Adrenal gland (tissue), 5 donors: ENCODE measurements around the gene MKX.

Experiments
- CTCF ChIP-seq, 6 experiments: fragments of 450-650 bp in 4 of 6; fragments of 200-600 bp in 2 of 6; sonication (generic) in 1 of 6; IDR thresholded peaks; 1 replicate in 5 of 6; 2 replicates in 1 of 6; pipeline versions ENCODE4 v1.5.1 to v1.8.0; 2016 to 2021; ENCODE audit warnings: antibody characterized with exemption in 6 of 6, mild to moderate bottlenecking in 2 of 6, moderate library complexity in 1 of 6
- POLR2A ChIP-seq, 2 donors: fragments of 450-650 bp; IDR thresholded peaks; one replicate each; pipeline ENCODE4 v1.6.1; 2017; ENCODE audit warnings: antibody characterized with exemption in 2 of 2, mild to moderate bottlenecking in 2 of 2, moderate library complexity in 1 of 2
- donor health status: DM: no; HTN: no; CAD: no.

DNA sequence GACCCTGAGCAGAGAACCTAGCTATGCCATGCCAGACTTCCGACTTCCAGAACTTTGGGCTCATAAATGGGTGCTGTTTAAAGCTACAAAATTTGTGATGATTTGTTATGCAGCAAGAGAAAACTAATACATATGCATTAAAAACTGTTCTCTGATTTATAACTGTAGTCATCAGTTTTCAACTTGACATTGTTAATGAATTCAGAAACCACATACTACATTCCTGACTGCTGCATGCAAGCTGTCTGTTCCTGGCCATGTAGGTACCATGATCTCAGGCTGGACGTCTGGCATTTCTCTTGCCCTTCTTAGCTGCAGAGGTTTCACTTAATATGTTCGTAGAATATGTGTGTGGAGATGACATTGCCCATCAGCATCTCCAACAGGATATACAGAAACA is 28.4 kb downstream of the MKX start:
- TF ChIP-seq CTCF (IDR thresholded peaks at IDR 0.05): no peak
- TF ChIP-seq POLR2A (IDR thresholded peaks at IDR 0.05): no peak
